PC-9 (cell line): ENCODE measurements around the gene MAOB.

Experiments
- EZH2 ChIP-seq: fragments of 200-600 bp; sonication (generic); IDR thresholded peaks from 2 replicates; pipeline ENCODE4 v1.8.0; 2017; ENCODE audit warnings: antibody characterized with exemption, low read depth
- TF ChIP-seq, protein P1 (sequence below): fragments of 200-600 bp; sonication (generic); conservative IDR thresholded peaks from 2 replicates; pipeline ENCODE4 v1.6.1; 2017; ENCODE audit warnings: mixed run types, antibody characterized with exemption, mild to moderate bottlenecking, moderate library complexity

DNA sequence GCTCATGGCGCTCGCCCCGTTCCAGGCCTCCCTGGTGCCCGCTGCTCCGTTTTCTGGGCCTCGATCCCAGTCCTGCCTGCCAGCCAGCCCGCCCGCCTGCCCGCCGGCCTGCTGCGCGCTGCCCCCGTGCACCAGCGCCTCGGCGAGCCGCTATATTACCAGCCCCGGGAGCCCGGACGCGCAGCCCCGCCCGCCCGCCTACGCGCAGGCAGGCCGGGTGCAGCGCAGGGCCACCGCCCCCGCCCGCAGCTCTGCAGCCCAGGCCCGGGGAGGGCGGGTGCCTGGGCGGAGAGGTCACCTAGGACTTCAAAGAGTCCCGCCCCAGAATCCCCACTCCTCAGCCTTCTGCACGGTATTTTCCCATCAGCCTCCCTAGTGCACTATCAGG lies at the start of gene MAOB:
- TF ChIP-seq EZH2 = no peak
- TF ChIP-seq, protein P1, sequence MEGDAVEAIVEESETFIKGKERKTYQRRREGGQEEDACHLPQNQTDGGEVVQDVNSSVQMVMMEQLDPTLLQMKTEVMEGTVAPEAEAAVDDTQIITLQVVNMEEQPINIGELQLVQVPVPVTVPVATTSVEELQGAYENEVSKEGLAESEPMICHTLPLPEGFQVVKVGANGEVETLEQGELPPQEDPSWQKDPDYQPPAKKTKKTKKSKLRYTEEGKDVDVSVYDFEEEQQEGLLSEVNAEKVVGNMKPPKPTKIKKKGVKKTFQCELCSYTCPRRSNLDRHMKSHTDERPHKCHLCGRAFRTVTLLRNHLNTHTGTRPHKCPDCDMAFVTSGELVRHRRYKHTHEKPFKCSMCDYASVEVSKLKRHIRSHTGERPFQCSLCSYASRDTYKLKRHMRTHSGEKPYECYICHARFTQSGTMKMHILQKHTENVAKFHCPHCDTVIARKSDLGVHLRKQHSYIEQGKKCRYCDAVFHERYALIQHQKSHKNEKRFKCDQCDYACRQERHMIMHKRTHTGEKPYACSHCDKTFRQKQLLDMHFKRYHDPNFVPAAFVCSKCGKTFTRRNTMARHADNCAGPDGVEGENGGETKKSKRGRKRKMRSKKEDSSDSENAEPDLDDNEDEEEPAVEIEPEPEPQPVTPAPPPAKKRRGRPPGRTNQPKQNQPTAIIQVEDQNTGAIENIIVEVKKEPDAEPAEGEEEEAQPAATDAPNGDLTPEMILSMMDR = no peak
